Adipose tissue (tissue), 3 donors: Measurements from ENCODE around the gene MEIS2. TPM values are rescaled to one million over a fixed set of nuclear protein-coding genes. Genes with fewer than 3 reads are reported as not detected.

Experiments used
- H3K27ac ChIP-seq: one replicate; pipeline ENCODE4 v1.5.1; 2013; ENCODE audit warnings: low read depth, low read length
- WGBS, 3 donors: extraction: QIAGEN DNeasy Blood & Tissue Kit; methylation state at CpG; one replicate each; pipeline ENCODE4 v1.1.7; 2013; 5-methylcytosine and 5-hydroxymethylcytosine counted together
- polyA plus RNA-seq, 3 donors: library from polyadenylated mRNA; stranded (reverse); fragments of 200-250 nt; gene quantifications; one replicate each; pipeline ENCODE4 v1.2.3, GENCODE V29; 2013
- donor health status: healthy with polysubstance abuse.
- donor health status: Bipolar disorder and iron deficiency.
- donor health status: healthy.

MEIS2 gene
- polyA plus RNA-seq, 3 donors = 6.6 to 16.9 (median 9.0) TPM

DNA sequence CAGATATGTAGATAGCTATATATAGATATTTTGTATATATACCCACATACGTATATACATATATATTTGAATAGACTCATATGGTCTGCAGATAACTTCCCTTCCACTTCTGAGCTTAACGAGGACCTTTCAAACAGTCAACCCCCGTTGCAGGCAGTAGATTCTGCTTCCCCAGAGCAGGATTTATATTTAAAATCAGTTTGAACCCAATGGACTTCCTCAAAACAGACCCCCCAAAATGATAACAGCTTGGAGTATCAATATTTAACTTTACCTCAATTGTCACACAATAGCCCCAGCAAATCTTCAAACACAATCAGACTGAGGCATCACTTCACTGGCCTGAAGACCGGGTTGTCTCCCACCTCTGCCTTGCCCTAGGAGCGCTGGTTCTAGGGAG lies 218.3 kb downstream of the MEIS2 start:
- 55 to 68% (median 56%) methylated on average over 5 of the region's 5 CpGs for WGBS, 3 donors
- no peak overlapping the region for H3K27ac ChIP-seq

DNA sequence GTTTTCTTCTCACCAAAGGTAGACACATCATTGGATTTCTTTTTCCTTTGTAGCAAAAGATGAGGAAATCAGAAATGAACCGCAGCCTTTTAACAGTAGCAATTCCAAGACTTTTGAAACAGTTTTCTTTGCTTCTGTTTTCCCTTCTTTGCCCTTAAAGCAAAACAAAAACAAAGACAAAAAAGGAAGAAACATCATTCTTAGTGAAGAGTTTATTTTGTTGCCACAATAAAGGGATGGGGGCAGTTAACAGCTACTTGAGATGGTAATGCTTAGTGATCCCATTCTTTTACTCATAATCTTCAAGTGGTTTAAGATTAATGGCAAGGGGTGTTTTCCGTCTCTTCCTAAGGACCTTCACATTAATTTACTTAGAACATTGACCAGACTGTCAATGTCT lies 218.8 kb downstream of the MEIS2 start:
- H3K27ac ChIP-seq = no peak overlapping the region
- WGBS, 3 donors = 59 to 77% (median 64%) methylated on average over 2 of the region's 2 CpGs

DNA sequence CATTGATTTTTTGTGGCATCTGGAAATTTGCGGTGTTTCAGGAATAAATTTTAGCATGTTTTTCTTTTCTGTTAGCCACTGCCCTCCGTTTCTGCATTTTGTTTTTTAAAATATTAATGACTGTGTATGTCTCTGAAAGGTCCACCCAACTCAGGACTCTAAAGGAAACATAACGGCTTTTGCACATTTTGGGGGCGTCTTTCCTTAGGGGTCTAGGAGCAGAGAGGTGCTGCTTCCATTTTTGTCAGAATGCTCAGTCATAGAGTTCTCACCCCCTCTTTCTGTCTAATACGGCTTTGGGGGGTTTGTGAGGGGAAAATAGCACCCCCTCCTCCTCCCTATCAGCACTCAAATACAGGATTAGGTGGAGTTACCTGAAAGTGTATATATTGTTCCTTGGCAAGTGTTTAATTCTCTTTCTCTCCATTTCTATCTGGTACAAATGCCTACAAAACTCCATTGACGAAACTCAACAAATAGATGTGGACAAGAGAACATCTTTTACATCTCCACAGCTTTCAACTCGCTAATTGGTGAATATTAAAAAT lies 219.4 kb downstream of the MEIS2 start:
- WGBS, 3 donors = 46 to 56% (median 54%) methylated on average over 7 of the region's 7 CpGs
- H3K27ac ChIP-seq = no peak overlapping the region

DNA sequence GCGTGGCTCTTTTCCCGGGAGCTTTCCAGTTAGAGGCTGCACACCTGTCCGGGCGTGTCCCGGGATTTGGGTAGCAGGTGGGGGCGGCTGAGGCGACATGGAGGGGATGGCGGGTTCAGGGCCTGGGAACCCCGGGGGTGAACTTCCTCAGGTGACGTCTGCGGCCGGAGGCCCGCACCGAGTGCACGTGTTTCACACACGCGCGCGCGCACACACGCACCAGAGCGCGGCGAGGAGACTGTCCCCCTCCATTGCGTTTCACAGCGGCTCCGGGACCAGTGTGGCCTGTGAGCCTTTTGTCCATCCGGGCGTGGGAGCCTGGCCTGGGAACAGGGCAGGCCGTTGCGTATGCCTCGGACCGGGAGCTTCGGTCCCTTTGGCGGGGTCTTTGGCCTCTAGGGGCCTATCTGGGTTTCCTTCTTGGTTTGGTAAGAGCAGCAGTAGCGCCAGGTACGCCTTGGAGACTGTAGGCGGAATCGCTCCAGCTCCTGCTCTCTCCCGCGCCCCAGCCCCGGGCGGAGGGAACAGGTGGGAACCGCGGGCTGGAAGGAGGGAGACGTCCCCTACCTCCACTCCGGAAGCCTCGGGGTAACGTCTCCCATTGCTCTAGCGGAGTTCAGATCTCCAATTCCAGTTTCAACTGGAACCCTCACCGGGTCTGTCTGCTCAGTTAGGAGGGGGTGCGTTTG lies 220.0 kb downstream of the MEIS2 start:
- 16 to 44% (median 33%) methylated on average over 52 of the region's 52 CpGs for WGBS, 3 donors
- H3K27ac ChIP-seq = no peak overlapping the region

DNA sequence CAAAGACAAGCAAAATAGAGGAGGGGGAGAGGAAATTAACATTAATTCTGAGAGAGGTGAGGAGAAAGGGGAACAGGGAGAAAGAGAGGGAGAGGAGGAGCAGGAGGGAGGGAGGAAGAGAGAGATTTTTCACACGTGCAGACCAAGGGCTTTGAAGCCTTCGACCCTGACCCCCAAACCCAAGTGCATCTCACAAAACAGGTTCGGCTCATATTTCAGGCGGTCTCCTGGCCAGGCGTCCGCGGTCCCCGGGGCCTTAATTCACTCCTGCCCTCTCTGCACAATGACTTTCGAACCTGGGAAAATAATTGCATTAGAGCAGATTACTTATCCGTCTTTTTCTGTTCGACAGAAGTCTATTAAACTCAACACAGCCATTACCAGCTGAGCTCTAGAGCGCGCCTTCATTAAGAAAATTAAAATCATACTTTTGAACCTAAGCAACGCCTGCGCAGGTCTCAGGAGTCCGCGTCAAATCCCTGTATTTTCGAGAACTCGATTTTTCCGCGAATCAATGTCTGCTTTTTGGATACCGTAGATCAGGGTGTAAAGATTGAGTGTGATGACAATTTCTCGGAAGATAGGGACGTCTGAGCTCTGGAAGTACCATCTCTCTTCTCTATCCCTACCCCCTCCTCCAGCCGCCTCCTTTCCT lies 220.7 kb downstream of the MEIS2 start:
- WGBS, 3 donors = 44 to 59% (median 53%) methylated on average over 25 of the region's 25 CpGs
- no peak overlapping the region for H3K27ac ChIP-seq

DNA sequence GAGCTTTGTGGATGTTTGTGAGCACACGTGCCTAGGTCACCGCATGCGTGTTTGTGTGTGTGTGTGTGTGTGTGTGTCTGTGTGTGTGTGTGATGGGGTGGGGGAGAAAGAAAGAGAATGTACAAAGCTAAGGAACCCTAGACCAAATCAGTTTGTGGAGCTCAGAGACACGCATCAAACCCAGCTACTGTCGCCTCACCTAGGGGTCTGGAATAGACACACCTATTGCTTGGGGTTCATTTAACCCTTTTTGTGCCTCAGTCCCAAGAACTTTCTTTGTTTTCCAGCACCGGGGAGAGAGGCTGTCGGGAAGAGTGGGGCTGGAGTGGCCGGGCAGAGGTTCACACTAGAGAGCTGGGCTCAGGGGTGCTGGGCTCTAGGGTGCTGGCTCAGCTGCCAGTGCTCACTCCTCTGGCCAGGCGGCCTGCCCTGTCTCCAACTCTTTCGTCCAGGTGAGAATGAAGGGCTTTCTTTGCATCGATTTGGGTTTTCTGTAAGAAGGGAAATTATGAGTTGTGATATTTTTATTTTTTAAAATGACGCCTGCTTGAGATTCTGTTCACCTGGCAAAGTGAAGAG lies 221.6 kb downstream of the MEIS2 start:
- 44 to 64% (median 47%) methylated on average over 12 of the region's 12 CpGs for WGBS, 3 donors
- H3K27ac ChIP-seq = no peak overlapping the region

DNA sequence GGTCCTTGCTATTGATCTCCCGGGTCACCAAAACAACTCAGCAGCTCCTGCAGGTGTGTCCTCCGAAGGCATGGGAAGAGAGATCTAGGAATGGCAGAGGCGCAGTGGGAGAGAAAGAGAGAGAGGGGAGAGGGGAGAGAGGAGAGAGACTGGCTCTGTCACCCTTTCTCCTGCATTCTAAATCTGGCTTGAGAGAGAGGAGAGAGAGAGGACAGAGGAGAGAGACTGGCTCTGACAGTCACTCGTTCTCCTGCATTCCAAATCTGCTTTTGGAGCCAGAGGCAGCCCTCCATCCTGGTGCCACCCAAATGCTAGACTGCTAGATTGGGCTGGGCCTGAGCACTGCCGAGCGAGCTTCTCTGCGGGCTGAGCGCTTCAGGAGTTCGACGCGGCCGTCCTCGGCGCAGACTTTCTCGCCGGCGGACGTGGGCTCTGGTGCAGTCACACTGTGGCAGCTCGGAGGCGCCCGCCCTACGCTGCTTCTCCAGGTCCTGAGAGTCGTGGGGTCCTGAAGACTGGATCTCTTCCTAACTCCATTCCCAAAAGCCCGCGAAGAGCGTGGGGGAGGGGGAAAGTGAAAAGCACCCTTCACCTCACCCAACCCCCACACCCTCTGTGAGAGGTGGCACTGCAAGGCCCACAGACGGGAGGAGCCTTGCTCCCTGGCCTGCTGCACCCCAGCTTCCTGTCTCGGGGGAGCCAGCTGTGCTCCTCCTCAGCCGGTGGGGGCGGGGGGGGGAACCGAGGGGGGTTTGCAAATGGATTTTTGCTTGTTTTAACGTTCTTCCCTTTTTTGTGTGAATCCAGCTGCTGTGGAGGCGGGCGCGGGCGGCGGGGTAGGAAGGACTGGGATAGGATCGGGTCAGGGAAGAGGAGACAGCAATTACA lies 222.3 kb downstream of the MEIS2 start:
- no peak overlapping the region for H3K27ac ChIP-seq

DNA sequence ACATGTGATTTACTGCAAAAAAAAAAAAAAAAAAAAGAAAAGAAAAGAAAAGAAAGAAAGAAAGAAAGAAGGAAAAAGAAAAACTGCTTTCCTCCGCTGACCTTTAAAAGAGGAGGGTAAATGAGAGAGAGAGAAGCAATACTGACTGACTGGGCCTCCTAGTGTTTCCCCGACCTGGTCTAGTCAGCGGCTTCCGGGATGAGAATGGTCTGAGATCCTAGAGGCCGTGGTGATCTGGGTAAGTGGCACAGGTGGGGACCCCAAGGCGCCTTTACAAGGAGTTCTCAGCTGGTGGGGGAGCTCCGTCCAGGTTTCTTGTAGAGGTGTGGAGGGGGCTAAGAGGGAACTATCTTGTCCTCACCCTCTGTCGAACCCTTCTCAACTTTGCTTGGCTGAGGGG lies 223.1 kb downstream of the MEIS2 start:
- WGBS, 3 donors = 51 to 72% (median 67%) methylated on average over 8 of the region's 8 CpGs
- no peak overlapping the region for H3K27ac ChIP-seq

More for the DNA sequence above, 222.3 kb downstream of the MEIS2 start:
- WGBS, 3 donors = 38 to 61% (median 41%) methylated on average over 36 to 38 of the region's 38 CpGs

DNA sequence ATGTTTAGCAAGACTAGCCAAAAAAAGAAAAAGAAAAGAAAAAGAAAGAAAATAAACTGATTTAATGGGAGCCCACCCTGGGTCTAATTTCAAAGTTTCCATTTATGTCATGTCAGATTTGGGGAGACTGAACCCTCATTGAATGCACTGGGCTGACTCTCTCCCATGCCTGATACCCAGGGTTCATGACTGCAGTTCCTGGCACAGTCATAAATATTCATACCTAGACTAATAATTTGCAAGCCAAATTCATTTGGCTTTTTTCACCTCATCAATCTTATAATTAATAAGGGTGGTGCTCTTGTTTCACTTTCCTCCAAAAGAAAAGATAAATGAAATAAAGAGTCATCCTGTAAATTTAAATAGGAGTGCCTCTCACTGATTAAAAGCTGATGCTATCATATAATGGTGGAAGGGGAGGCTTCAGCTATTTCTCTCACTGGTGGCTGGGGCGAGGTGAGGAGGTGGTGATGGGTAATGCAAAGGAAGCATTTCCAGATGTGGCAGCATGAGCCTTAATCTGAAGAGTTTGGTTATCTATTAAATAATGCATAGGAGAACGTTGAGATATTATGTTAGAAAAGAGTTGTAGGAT lies 224.5 kb downstream of the MEIS2 start:
- WGBS, 3 donors = 58 to 72% (median 60%) methylated on average over 2 of the region's 2 CpGs
- no peak overlapping the region for H3K27ac ChIP-seq

DNA sequence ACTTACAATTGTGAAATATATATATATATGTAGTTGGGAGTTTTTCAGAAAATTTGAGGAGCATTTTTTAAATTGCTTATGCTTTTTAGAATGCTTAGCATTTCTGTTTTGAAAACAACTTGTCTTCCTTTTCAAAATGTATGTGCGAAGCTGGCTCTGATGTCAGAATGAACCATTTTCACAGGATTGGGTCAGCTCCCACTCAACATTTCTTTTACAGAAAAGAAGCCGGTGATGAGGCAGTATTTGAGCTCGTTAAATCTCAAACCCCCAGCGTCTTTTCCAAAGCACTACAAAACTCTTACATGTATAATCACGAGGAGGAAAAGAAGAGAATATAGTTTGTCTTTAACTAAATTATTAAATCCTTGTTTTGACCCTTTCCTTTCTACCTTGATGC lies 225.4 kb downstream of the MEIS2 start:
- no peak overlapping the region for H3K27ac ChIP-seq
- WGBS, 3 donors = 78 to 88% (median 82%) methylated on average over 5 of the region's 5 CpGs

DNA sequence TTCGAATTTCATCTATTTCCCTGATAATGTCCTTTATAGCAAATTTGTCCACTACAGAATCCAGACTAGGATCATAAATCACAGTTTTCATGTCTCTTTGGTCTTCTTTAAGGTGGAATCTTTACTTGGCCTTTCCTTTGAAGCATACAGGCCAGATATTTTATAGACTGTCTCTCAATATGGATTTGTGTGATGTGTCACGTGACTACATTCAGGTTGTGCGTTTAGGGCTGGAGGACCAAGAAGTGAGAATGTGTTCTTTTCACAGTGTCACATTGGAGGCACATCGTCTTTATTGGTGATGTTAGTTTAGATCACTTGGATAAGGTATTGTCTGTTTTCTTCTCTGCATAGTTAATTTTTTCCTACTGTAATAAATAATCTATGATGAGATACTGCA lies 232.9 kb downstream of the MEIS2 start:
- H3K27ac ChIP-seq = no peak overlapping the region
- WGBS, 3 donors = 85 to 88% (median 86%) methylated on average over 4 of the region's 4 CpGs

DNA sequence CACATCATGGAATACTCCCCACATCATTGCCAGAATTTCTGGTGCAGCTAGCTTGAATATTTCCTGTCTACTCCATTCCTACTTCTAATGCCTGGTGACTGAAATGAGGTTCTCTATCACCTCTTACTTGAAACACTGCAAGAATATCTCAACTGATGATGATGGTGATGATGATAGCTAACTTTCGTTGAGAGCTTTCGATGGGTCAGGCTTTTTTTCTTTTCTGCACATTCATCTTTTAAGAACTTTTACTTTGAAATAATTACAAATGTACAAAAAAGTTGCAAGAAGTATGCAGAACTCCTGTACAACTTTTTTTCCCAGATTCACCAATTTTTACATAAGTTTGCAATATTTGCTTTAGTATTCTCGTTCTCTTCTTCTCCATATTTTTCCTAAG lies 233.5 kb downstream of the MEIS2 start:
- WGBS, 3 donors = 90 to 93% (median 92%) methylated on average over 3 of the region's 3 CpGs
- H3K27ac ChIP-seq = no peak overlapping the region

DNA sequence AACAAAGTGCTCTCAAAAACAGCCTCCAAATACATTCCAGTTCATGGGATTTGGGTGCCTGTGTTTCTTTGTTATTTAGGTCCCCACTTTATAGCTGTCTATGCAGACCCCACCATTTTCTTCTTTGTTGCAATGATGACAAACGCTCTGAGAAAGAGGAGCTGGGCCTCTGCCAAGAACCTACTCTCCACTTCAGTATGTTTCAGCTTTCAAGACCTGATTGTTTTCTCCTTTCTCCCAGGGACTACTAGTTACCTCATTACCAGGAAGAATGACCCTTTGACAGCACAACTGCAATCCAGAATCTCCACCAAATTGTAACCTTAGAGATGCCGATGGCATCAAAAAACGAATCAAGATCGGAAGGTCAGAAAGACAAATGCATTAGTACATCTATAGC lies 236.8 kb downstream of the MEIS2 start:
- H3K27ac ChIP-seq = no peak overlapping the region
- 58 to 65% (median 62%) methylated on average over 4 of the region's 4 CpGs for WGBS, 3 donors

DNA sequence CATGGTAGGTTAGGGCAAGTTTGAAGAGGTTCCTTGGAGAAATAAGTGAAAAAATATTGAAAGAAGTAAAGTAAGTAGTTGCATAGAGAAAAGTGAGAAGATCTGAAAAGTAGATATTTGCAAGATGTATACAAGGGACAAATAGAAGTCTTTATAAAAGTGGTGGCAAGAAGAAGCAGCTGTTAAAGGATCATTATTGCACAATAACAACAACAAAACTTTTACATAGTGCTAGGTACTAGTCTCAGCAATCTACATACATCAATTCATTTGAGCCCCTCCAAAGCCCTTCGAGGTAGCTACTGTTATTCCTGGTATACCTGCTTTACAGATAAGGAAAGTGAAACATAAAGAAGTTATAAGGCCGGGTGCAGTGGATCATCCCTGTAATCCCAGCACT lies 239.6 kb downstream of the MEIS2 start:
- H3K27ac ChIP-seq = no peak overlapping the region
- 83 to 86% (median 83%) methylated on average over 2 of the region's 2 CpGs for WGBS, 3 donors

DNA sequence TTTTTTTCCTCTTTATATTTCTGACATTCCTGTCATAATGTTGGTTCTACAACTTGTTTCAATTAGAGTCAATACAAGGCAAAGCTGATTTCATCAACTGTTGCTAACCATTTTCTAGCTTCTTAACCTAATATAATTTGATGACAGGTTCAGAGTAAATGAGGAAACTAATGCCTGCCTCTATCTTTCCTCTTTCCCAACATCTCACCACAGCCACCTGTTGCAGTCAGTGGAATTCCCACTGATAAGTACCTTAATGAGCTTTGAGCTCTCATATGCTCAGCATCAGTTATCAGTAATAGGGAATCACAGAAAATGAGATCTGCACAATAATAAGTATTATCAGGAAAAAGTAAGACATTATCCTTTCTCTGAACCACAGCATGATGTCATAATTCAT lies 241.9 kb downstream of the MEIS2 start:
- no peak overlapping the region for H3K27ac ChIP-seq

DNA sequence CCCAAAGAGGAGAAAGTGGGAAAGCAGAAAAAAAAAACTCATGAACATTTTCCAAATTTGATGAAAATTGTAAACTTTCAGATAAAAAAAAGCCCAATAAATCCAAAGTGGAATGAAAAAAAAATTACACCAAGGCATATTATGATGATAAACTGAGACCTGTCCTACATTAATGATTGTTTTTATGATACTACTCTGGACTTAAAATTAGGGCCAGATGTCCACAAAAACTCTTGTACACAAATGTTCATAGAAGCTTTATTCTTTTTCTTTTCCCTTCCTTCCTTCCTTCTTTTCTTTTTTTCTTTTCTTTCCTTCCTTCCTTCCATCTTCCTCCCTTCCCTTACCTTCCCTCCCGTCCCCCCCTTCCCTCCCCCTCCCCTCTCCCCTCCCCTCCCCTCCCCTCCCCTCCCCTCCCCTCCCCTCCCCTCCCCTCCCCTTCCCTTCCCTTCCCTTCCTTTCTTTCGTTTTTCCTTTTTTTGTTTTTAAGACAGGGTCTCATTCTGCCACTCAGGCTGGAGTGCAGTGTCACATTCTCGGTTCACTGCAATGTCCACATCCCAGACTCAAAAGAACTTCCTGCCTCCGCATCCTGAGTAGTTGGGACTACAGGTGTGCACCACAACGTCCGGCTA lies 243.9 kb downstream of the MEIS2 start:
- WGBS, 3 donors = 74 to 82% (median 78%) methylated on average over 5 of the region's 6 CpGs
- H3K27ac ChIP-seq = no peak overlapping the region

DNA sequence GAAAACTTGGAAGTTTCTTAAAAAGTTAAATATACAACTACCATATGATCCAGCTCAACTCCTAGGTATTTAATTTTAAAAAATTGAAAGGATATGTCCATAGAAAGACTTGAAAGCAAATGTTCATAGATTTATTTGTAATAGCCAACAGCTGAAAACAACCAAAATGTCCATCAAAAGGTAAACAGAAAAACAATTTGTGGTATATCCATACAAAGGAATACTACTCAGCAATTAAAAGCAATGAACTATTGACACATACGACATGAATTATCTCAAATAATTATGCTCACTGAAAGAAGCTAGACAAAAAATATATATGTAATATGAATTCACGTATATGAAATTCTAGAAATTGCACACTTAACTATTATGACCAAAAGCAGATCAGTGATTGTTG lies 249.5 kb downstream of the MEIS2 start:
- 92 to 93% (median 93%) methylated on average over 2 of the region's 2 CpGs for WGBS, 3 donors

DNA sequence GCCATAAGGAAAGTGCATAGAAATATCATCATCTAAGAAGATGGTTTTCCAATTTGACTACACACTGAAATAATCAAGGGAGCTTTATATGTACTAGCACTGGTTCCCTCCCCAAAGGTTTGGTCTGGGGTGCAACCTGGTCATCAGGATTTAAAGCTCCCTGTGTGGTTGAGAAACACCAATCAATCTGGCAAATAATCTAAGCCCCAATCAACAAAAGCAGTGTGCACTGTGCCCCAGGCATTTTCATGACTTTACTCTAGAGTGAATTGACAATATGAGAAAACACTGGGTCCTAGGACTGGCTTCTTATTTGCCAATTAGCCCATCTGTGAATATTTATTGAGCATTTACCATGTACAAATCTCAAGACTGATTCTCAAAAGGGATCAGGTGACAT lies 255.1 kb downstream of the MEIS2 start:
- H3K27ac ChIP-seq = no peak overlapping the region

More for the DNA sequence above, 249.5 kb downstream of the MEIS2 start:
- no peak overlapping the region for H3K27ac ChIP-seq
